Thyroid gland (tissue), 4 donors: ENCODE measurements around the gene PSMD3.

Source experiments
- CTCF ChIP-seq, 6 experiments: fragments of 200-600 bp in 3 of 6; fragments of 450-650 bp in 3 of 6; sonication (generic) in 3 of 6; IDR thresholded peaks; one replicate each; pipeline ENCODE4 v1.5.1; 2016 to 2019; ENCODE audit warnings: antibody characterized with exemption in 6 of 6, mild to moderate bottlenecking in 2 of 6, inconsistent platforms in 1 of 6, moderate library complexity in 1 of 6
- POLR2A ChIP-seq, 2 donors: fragments of 450-650 bp; IDR thresholded peaks; one replicate each; pipeline ENCODE4 v1.6.1; 2017; ENCODE audit warnings: antibody characterized with exemption in 2 of 2, mild to moderate bottlenecking in 2 of 2, moderate library complexity in 1 of 2

GRCh38 chr17:40022961-40023541 is 42.4 kb downstream of the PSMD3 start:
- TF ChIP-seq CTCF (IDR thresholded peaks at IDR 0.05) (no peak), POLR2A (IDR thresholded peaks at IDR 0.05) (peak in 1 of 2 donors; percentile 29)
